HCT116 (cell line): ENCODE data around the gene DMRT3. TPM values are rescaled to one million over a fixed set of nuclear protein-coding genes. Genes with fewer than 3 reads are reported as not detected.

Experiments used
- ATAC-seq: fragments of 200-7000 bp; cut with Tn5 transposase; 2 replicates; pipeline ENCODE4 v1.9.1; 2020; ENCODE audit warnings: mild to moderate bottlenecking, moderate library complexity
- BruUV-seq: library from RNA; stranded (reverse); fragments of 400-500 nt; replicated peaks from 2 replicates; lab custom pipeline; 2021; lab: Mats Ljungman, UMichigan
- CTCF ChIA-PET: fragments of 300-600 bp; sonication (Branson Sonifier 250); formaldehyde crosslinking; loops from one replicate; lab custom pipeline; 2021; ENCODE audit warnings: antibody characterized with exemption; lab: Charles Lee
- POLR2A ChIA-PET: fragments of 300-600, 350-600 bp; sonication (Branson Sonifier 250); formaldehyde crosslinking; loops from one replicate; lab custom pipeline; 2021; ENCODE audit warnings: antibody characterized with exemption; lab: Charles Lee
- RAD21 ChIA-PET, 2 experiments: fragments of 300-600 bp; sonication (Branson Sonifier 250); formaldehyde crosslinking; loops; one replicate each; lab custom pipeline; 2023; ENCODE audit warnings: low total read pairs in 2 of 2; ENCODE audit not compliant: uncharacterized antibody in 2 of 2, unreplicated experiment in 2 of 2, low non-redundant PET in 1 of 2; lab: Charles Lee
- DNase-seq: peaks from one replicate; pipeline ENCODE4 v3.0.0-alpha.2; 2010; ENCODE audit warnings: low read depth, low spot score
- H2AFZ ChIP-seq: fragments of 200-600 bp; shearing (Covaris generic), sonication (generic); 2 replicates; pipeline ENCODE4 v1.6.1; 2017; ENCODE audit warnings: low read depth, mixed run types, mixed read lengths, antibody characterized with exemption, low read length; ENCODE audit not compliant: poor library complexity, severe bottlenecking
- H3K27ac ChIP-seq: 2 replicates; pipeline ENCODE4 v1.5.1; 2012; ENCODE audit warnings: low read depth, low read length
- H3K27me3 ChIP-seq: fragments of 200-600 bp; sonication (generic); 2 replicates; pipeline ENCODE4 v1.6.1; 2016; ENCODE audit warnings: mixed run types, low read length, mixed read lengths; ENCODE audit not compliant: insufficient read depth
- H3K36me3 ChIP-seq, 2 experiments: fragments of 200-500 bp in 1 of 2; fragments of 200-600 bp in 1 of 2; sonication (Bioruptor generic) in 1 of 2; sonication (generic) in 1 of 2; 2 replicates each; pipeline versions ENCODE4 v1.5.1 to v1.6.1; 2014 to 2016; ENCODE audit warnings: low read length in 2 of 2, inconsistent platforms in 1 of 2, mixed read lengths in 1 of 2, mixed run types in 1 of 2; ENCODE audit not compliant: insufficient read depth in 2 of 2, control insufficient read depth in 1 of 2
- H3K4me1 ChIP-seq, 2 experiments: fragments of 200-600 bp in 1 of 2; sonication (generic) in 1 of 2; 2 replicates each; pipeline versions ENCODE4 v1.5.1 to v1.6.1; 2012 to 2017; ENCODE audit warnings: low read length in 2 of 2, inconsistent platforms in 1 of 2, mild to moderate bottlenecking in 1 of 2, mixed read lengths in 1 of 2, mixed run types in 1 of 2, moderate library complexity in 1 of 2; ENCODE audit not compliant: insufficient read depth in 2 of 2, control insufficient read depth in 1 of 2
- H3K4me2 ChIP-seq: fragments of 200-600 bp; sonication (generic); 2 replicates; pipeline ENCODE4 v1.6.1; 2017; ENCODE audit warnings: mixed run types, low read length, mixed read lengths
- H3K4me3 ChIP-seq, 2 experiments: fragments of 200-600 bp in 1 of 2; sonication (generic) in 1 of 2; replicated peaks in 1 of 2; 2 replicates each; pipeline ENCODE4 v1.5.1; 2011 to 2016; ENCODE audit warnings: low read length in 2 of 2, control low read depth in 1 of 2, low read depth in 1 of 2, mild to moderate bottlenecking in 1 of 2, mixed read lengths in 1 of 2, mixed run types in 1 of 2
- H3K79me2 ChIP-seq: fragments of 200-600 bp; sonication (generic); 2 replicates; pipeline ENCODE4 v1.6.1; 2017; ENCODE audit warnings: mild to moderate bottlenecking, mixed run types, low read length, moderate library complexity, mixed read lengths; ENCODE audit not compliant: insufficient read depth
- H3K9ac ChIP-seq: fragments of 200-600 bp; sonication (generic); 2 replicates; pipeline ENCODE4 v1.6.1; 2016; ENCODE audit warnings: low read length, mixed read lengths
- H3K9me2 ChIP-seq: fragments of 200-600 bp; sonication (generic), shearing (Covaris generic); 2 replicates; pipeline ENCODE4 v1.6.1; 2017; ENCODE audit warnings: mixed run types, mild to moderate bottlenecking, moderate library complexity; ENCODE audit not compliant: insufficient read depth
- H3K9me3 ChIP-seq, 2 experiments: fragments of 200-500 bp in 1 of 2; fragments of 200-600 bp in 1 of 2; sonication (Bioruptor generic) in 1 of 2; sonication (generic) in 1 of 2; 2 replicates each; pipeline ENCODE4 v1.6.1; 2014 to 2017; ENCODE audit warnings: low read length in 2 of 2, mixed read lengths in 2 of 2, inconsistent platforms in 1 of 2, low read depth in 1 of 2, mild to moderate bottlenecking in 1 of 2, mixed run types in 1 of 2, moderate library complexity in 1 of 2; ENCODE audit not compliant: control insufficient read depth in 1 of 2, insufficient read depth in 1 of 2
- H4K20me1 ChIP-seq: fragments of 200-600 bp; sonication (generic), shearing (Covaris generic); 2 replicates; pipeline ENCODE4 v1.6.1; 2017; ENCODE audit warnings: mixed run types, mild to moderate bottlenecking, moderate library complexity; ENCODE audit not compliant: insufficient read depth
- EGR1 ChIP-seq: IDR thresholded peaks from 2 replicates; pipeline ENCODE4 v1.6.1; 2012; ENCODE audit warnings: low read depth
- EZH2 ChIP-seq: fragments of 200-600 bp; sonication (generic); IDR thresholded peaks from 2 replicates; pipeline ENCODE4 v1.6.1; 2017; ENCODE audit warnings: antibody characterized with exemption, mixed run types
- POLR2A ChIP-seq: IDR thresholded peaks from 2 replicates; pipeline ENCODE4 v1.7.0; 2011; ENCODE audit warnings: borderline replicate concordance; ENCODE audit not compliant: insufficient read depth, insufficient read length; ENCODE audit errors: extremely low read depth
- POLR2AphosphoS5 ChIP-seq: IDR thresholded peaks from 2 replicates; pipeline ENCODE4 v1.6.1; 2011; ENCODE audit warnings: mild to moderate bottlenecking, low read depth, low read length, moderate library complexity
- TCF7L2 ChIP-seq: IDR thresholded peaks from 2 replicates; pipeline ENCODE4 v1.7.0; 2011; ENCODE audit warnings: borderline replicate concordance, inconsistent platforms; ENCODE audit not compliant: insufficient read depth, insufficient read length; ENCODE audit errors: extremely low read depth
- ZFX ChIP-seq: fragments of 450-650 bp; IDR thresholded peaks from 2 replicates; pipeline ENCODE4 v1.6.1; 2017
- intact Hi-C: fragments of 100-400 bp; cut with micrococcal nuclease; formaldehyde crosslinking; loops from 2 replicates; pipeline ENCODE4 v1.10.0; 2022
- total RNA-seq: library from RNA; stranded (reverse); gene quantifications from one replicate; pipeline ENCODE4 v1.2.1, GENCODE V29; 2021; ENCODE audit not compliant: unreplicated experiment
- TF ChIP-seq, protein P1 (sequence below): IDR thresholded peaks from 2 replicates; pipeline ENCODE4 v1.6.1; 2012
- TF ChIP-seq, protein P2 (sequence below): IDR thresholded peaks from 2 replicates; pipeline ENCODE4 v1.6.1; 2012; ENCODE audit warnings: low read depth
- TF ChIP-seq, protein P3 (sequence below): IDR thresholded peaks from 2 replicates; pipeline ENCODE4 v1.6.1; 2012
- TF ChIP-seq, protein P4 (sequence below), 3 experiments: fragments of 200-600 bp in 1 of 3; sonication (generic) in 1 of 3; IDR thresholded peaks in 2 of 3; conservative IDR thresholded peaks in 1 of 3; 2 replicates each; pipeline ENCODE4 v1.5.1; 2012 to 2017; ENCODE audit warnings: low read depth in 2 of 3, low read length in 2 of 3, antibody characterized with exemption in 1 of 3, borderline replicate concordance in 1 of 3, control low read depth in 1 of 3, mild to moderate bottlenecking in 1 of 3, mixed read lengths in 1 of 3, mixed run types in 1 of 3, moderate library complexity in 1 of 3; ENCODE audit not compliant: insufficient read depth in 1 of 3

DMRT3 gene
- total RNA-seq, 1 experiment from 2014 or later = not detected

DNA sequence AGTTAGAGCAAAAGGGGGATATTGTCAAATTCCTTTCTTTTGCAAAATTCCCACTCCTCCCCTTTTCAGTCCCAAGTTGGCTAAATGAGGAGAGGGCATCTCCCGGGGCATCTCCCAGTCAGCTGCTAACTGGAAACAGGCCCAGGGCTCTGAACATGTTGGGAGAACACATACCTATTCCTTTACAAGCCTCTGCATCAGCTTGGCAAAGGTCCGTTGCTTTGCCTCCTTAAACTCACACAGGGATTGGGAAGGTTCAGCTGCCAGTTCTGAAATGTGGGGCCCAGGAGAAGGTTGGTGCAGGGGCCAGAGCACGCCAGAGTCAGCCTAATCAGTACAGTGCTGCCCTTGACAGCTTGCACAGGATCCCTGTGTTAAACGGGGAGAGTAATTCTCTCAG, 11.0 kb upstream of the DMRT3 start:
- Histone ChIP-seq H3K27me3 (peaks cover 33% of the 10 kb centered on the region), H3K36me3 (no peaks in the 10 kb centered on the region), H3K27ac (no peak overlapping the region), H3K9ac (no peak overlapping the region), H3K4me1 (no peaks in the 10 kb centered on the region), H4K20me1 (no peaks in the 10 kb centered on the region), H3K9me2 (no peaks in the 10 kb centered on the region), H3K79me2 (no peaks in the 10 kb centered on the region), H2AFZ (no peak overlapping the region), H3K9me3 (no peaks in the 10 kb centered on the region), H3K4me3 (no peak overlapping the region), H3K4me2 (no peak overlapping the region)
- no TSS peak for BruUV-seq
- DNase-seq (no peak), ATAC-seq (no peak)
- POLR2A ChIA-PET = no interaction called here
- CTCF ChIA-PET = no interaction called here
- intact Hi-C loops = no loop called here
- RAD21 ChIA-PET = no interaction called here
- TF ChIP-seq, protein P1, sequence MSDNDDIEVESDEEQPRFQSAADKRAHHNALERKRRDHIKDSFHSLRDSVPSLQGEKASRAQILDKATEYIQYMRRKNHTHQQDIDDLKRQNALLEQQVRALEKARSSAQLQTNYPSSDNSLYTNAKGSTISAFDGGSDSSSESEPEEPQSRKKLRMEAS = no peak
- TF ChIP-seq POLR2A = no peak
- TF ChIP-seq, protein P2, sequence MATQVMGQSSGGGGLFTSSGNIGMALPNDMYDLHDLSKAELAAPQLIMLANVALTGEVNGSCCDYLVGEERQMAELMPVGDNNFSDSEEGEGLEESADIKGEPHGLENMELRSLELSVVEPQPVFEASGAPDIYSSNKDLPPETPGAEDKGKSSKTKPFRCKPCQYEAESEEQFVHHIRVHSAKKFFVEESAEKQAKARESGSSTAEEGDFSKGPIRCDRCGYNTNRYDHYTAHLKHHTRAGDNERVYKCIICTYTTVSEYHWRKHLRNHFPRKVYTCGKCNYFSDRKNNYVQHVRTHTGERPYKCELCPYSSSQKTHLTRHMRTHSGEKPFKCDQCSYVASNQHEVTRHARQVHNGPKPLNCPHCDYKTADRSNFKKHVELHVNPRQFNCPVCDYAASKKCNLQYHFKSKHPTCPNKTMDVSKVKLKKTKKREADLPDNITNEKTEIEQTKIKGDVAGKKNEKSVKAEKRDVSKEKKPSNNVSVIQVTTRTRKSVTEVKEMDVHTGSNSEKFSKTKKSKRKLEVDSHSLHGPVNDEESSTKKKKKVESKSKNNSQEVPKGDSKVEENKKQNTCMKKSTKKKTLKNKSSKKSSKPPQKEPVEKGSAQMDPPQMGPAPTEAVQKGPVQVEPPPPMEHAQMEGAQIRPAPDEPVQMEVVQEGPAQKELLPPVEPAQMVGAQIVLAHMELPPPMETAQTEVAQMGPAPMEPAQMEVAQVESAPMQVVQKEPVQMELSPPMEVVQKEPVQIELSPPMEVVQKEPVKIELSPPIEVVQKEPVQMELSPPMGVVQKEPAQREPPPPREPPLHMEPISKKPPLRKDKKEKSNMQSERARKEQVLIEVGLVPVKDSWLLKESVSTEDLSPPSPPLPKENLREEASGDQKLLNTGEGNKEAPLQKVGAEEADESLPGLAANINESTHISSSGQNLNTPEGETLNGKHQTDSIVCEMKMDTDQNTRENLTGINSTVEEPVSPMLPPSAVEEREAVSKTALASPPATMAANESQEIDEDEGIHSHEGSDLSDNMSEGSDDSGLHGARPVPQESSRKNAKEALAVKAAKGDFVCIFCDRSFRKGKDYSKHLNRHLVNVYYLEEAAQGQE = no peak
- no peak for TF ChIP-seq EZH2
- TF ChIP-seq EGR1 = no peak
- TF ChIP-seq, protein P3, sequence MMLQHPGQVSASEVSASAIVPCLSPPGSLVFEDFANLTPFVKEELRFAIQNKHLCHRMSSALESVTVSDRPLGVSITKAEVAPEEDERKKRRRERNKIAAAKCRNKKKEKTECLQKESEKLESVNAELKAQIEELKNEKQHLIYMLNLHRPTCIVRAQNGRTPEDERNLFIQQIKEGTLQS = no peak
- TF ChIP-seq POLR2AphosphoS5 = no peak
- TF ChIP-seq, protein P4, sequence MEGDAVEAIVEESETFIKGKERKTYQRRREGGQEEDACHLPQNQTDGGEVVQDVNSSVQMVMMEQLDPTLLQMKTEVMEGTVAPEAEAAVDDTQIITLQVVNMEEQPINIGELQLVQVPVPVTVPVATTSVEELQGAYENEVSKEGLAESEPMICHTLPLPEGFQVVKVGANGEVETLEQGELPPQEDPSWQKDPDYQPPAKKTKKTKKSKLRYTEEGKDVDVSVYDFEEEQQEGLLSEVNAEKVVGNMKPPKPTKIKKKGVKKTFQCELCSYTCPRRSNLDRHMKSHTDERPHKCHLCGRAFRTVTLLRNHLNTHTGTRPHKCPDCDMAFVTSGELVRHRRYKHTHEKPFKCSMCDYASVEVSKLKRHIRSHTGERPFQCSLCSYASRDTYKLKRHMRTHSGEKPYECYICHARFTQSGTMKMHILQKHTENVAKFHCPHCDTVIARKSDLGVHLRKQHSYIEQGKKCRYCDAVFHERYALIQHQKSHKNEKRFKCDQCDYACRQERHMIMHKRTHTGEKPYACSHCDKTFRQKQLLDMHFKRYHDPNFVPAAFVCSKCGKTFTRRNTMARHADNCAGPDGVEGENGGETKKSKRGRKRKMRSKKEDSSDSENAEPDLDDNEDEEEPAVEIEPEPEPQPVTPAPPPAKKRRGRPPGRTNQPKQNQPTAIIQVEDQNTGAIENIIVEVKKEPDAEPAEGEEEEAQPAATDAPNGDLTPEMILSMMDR (IDR thresholded peaks at IDR 0.05 in 2 of 3, conservative IDR thresholded peaks at IDR 0.05 in 1 of 3; ENCODE audit: borderline replicate concordance in 1 of 3, insufficient read depth in 1 of 3, low read depth in 2 of 3, low read length in 2 of 3) = no peak
- no peak for TF ChIP-seq TCF7L2
- TF ChIP-seq ZFX = no peak
